ENCODE data around the gene ACOT7. TPM values are rescaled to one million over a fixed set of nuclear protein-coding genes. Genes with fewer than 3 reads are reported as not detected.

ACOT7 gene
- total and polyA plus RNA-seq, 7 donors = 2.3 to 12.4 (median 4.1) TPM

GRCh38 chr1:6239950-6240768 lies 153.4 kb downstream of the ACOT7 start:
- H3K27me3 ChIP-seq (ENCODE audit: insufficient read depth in 3 of 3, low read length in 2 of 3) = peaks cover 0 to 51% (median 15%) of the 10 kb centered on the region in 3 donors
- H3K9me3 ChIP-seq = no peaks in the 10 kb centered on the region
- H3K4me1 ChIP-seq = peaks cover 6% of the 10 kb centered on the region
- H3K36me3 ChIP-seq (ENCODE audit: insufficient read depth in 1 of 2, low read depth in 1 of 2) = no peaks in the 10 kb centered on the region
- no peak overlapping the region for H3K27ac ChIP-seq
- intact Hi-C loops (cut with DNase I) = loop anchor here (5.0 kb wide), 2 partner anchors 33 to 188 kb away; partner anchors contain the start of gene RNF207 (in 1 of the 2)
- WGBS, 3 donors = 73 to 83% (median 81%) methylated on average over 17 of the region's 17 CpGs
- TF ChIP-seq CTCF (IDR thresholded peaks at IDR 0.05) = no peak
- H3K4me3 ChIP-seq = no peak overlapping the region
- DNase-seq (peak in 1 of 2 donors; percentile 23), ATAC-seq (no peak)

DNA sequence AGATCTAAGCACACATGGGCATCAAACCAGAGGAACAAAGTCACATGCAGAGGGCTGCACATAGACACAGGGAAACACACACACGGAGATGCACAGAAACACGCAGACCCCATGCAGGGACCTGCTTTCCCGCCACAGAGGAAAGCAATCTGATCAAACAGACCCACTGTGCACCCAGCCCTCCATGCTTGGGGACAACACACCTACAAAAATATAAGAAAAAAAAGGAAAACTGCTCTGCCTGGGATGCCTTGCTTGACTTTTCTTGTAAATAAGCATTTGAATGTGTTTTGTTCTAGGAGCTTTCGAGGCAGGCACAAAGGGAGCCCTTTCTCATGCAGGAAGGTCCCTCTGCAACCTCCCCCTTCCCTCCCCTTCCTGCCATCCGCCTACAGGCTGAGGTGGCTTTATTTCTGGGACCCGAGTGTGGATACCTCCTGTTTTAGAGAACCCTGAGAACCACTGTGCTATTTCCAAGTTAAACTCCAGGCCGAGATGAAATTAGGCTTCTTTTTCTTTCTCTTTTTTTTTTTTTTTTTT lies 154.3 kb downstream of the ACOT7 start:
- no peak for ATAC-seq
- no peak overlapping the region for H3K4me3 ChIP-seq
- no peak for DNase-seq
- intact Hi-C loops (cut with DNase I) = no loop called here
- no peak for TF ChIP-seq CTCF (IDR thresholded peaks at IDR 0.05)
- peaks cover 14% of the 10 kb centered on the region for H3K4me1 ChIP-seq
- no peaks in the 10 kb centered on the region for H3K36me3 ChIP-seq (ENCODE audit: insufficient read depth in 1 of 2, low read depth in 1 of 2)
- H3K27me3 ChIP-seq (ENCODE audit: insufficient read depth in 3 of 3, low read length in 2 of 3) = peaks cover 0 to 50% (median 14%) of the 10 kb centered on the region in 3 donors
- H3K27ac ChIP-seq = no peak overlapping the region
- 59 to 62% (median 61%) methylated on average over 7 of the region's 7 CpGs for WGBS, 3 donors
- no peaks in the 10 kb centered on the region for H3K9me3 ChIP-seq

GRCh38 chr1:6237093-6237492 lies 156.5 kb downstream of the ACOT7 start:
- intact Hi-C loops (cut with DNase I) = no loop called here
- Histone ChIP-seq H3K27ac (no peak overlapping the region), H3K4me3 (no peak overlapping the region), H3K4me1 (peaks cover 20% of the 10 kb centered on the region), H3K9me3 (no peaks in the 10 kb centered on the region), H3K27me3 (ENCODE audit: insufficient read depth in 3 of 3, low read length in 2 of 3) (peaks cover 0 to 28% (median 6%) of the 10 kb centered on the region in 3 donors), H3K36me3 (ENCODE audit: insufficient read depth in 1 of 2, low read depth in 1 of 2) (peaks cover 0 to 14% of the 10 kb centered on the region in 2 donors)
- DNase-seq (no peak), ATAC-seq (no peak)
- no peak for TF ChIP-seq CTCF (IDR thresholded peaks at IDR 0.05)
- WGBS, 3 donors = 95 to 98% (median 96%) methylated on average over 4 of the region's 4 CpGs

DNA sequence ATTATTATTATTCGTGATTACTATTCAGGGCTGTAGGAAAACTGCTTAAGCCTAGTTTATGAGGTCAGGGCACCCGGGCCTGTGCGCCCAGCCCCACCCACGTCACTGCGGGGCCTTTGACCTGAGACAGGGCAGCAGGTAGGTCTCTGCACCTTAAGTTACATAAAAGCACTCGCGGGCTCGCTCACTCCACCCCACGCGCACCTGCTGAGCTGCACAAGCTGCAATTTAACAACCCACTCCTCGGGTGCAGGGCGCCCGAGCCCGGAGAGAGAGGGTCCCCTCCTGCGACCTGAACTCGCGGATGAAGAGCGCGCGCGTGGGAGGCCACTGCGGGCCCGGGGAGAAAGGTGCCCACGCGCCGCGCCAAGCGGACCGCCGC lies 158.3 kb downstream of the ACOT7 start:
- no peaks in the 10 kb centered on the region for H3K9me3 ChIP-seq
- peak overlapping the region; percentile 71 for H3K4me3 ChIP-seq
- 1% methylated on average over 23 to 30 of the region's 30 CpGs for WGBS, 3 donors
- ATAC-seq = no peak
- intact Hi-C loops (cut with DNase I) = no loop called here
- H3K36me3 ChIP-seq (ENCODE audit: insufficient read depth in 1 of 2, low read depth in 1 of 2) = peaks cover 0 to 31% of the 10 kb centered on the region in 2 donors
- H3K27ac ChIP-seq = peak overlapping the region; percentile 71
- DNase-seq = peak in 1 of 2 donors; percentile 57
- H3K27me3 ChIP-seq (ENCODE audit: insufficient read depth in 3 of 3, low read length in 2 of 3) = peaks cover 0 to 10% (median 0%) of the 10 kb centered on the region in 3 donors
- no peak for TF ChIP-seq CTCF (IDR thresholded peaks at IDR 0.05)
- H3K4me1 ChIP-seq = peaks cover 17% of the 10 kb centered on the region

Data from psoas muscle (tissue), 8 donors.